HG03575 (cell line): ENCODE results near the gene CRIP3.
"Not testable (repeated sequence)": the region's sequence is repeated elsewhere in the genome, so short reads cannot be mapped to it uniquely, and the experiment has no call there.

Experiments used
- ATAC-seq: cut with Tn5 transposase; IDR thresholded peaks from one replicate; pipeline ENCODE4 v1.9.1; 2021; ENCODE audit not compliant: unreplicated experiment, insufficient number of reproducible peaks, low FRiP score; ENCODE audit errors: extremely low read depth

The CRIP3 gene, protein sequence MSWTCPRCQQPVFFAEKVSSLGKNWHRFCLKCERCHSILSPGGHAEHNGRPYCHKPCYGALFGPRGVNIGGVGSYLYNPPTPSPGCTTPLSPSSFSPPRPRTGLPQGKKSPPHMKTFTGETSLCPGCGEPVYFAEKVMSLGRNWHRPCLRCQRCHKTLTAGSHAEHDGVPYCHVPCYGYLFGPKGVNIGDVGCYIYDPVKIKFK

DNA sequence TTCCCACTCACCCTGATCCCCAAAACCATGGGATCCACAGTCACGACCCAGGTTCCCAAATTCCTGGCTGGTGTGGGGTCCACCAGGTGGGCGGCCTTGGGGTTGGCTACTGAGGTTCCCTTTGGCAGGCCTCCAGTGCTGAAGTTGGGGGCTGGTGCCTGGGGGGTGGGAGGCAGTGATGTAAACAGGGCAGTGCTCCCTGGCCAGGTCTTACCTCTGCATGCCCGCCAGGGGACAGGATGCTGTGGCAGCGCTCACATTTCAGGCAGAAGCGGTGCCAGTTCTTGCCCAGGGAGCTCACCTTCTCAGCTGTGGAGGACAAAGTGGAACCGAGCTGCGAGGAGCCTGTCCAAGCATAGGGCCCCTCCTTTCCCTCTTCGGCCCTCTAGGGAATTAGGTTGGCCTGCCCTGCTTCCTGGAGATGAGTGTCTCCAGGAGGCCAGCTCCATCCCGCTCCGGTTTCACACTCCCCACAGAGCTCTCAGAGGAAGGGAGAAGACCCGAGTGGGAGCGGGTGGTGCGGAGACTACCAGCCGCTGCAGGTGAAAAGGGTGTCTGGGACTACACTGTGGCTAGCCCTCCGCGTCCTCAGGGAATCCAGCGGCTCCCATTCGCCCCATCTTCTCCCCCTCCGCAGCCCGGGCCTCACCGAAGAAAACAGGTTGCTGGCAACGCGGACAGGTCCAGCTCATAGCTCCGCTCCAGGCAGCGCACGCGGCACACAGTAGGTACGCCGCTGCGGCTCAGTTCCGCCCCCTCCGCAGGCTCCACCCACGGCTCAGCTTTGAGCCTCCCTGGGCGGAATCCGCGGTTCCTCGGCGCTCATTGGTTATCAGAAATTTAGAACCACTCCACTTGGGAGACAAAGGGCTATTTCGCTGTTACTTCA lies at the start of gene CRIP3:
TSS of gene CRIP3 (minus strand) at position 726 of the 889 bp plus-strand sequence. CDS start at position 692, 34 bp downstream.
- no peak for ATAC-seq

DNA sequence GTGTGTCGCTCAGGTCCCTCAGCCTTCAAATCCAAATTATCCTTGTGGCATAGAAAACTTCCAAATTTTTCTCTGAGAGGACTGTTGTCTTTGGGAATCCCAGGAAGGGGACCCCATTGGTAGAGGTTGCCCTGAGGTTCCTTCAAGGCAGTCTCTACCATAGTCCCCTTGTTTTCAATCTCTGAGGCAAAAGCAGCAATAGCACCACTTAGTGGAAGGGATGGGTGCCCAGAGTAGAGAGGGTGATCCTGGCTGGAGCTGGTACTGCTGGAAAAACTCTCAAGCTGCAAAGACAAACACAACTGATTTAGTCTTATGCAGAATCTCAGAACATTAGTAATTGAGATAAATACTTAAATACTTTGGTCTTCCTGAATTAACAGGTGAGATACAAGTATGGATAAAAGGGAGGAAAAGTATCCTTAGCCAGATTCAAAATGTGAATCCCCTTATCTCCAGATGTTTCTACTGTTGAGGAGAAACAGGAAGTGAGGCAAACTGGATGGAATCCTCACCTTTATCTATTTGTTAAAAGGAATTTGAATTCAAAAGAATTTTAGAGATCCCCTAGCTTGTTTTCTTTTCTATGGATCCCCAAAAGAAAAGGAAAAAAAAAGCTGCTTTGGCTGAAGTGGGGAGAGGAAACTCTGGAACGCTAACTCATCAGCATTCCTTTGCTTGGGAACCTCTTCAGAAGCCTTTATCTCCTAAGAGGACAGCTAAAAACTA lies 47.4 kb upstream of the CRIP3 start:
- ATAC-seq, result no peak

DNA sequence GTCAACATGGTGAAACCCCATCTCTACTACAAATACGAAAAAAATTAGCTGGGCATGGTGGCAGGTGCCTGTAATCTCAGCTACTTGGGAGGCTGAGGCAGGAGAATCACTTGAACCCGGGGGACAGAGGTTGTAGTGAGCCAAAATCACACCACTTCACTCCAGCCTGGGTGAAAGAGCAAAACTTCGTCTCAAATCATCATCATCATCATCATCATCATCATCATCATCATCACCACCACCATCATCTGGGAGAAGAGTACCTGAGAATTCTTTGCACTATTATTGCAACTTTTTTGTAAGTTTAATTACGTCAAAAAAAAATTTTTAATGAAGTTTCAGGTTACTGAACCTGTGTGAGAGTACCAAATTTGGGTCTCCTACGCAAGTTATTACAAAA lies 43.3 kb upstream of the CRIP3 start:
- not testable (repeated sequence) for ATAC-seq

DNA sequence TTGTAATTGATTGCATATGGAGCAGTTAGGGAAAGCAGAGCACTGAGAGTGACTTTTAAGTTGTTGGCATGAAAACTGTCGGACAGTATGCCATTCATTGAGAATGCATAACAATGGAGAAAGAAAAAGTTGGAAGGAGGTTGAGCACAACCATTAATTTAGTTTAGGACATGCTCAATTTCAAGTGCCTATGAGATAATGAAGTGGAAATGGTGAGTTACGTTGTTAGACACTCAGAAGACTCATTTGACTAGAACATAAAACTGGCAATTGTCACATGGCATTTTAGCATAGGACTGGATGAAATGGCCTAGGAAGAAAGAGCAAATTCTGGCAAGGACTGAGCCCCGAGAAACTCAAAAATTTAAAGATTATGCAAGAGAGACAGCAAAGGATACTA lies 38.8 kb upstream of the CRIP3 start:
- ATAC-seq, result no peak

DNA sequence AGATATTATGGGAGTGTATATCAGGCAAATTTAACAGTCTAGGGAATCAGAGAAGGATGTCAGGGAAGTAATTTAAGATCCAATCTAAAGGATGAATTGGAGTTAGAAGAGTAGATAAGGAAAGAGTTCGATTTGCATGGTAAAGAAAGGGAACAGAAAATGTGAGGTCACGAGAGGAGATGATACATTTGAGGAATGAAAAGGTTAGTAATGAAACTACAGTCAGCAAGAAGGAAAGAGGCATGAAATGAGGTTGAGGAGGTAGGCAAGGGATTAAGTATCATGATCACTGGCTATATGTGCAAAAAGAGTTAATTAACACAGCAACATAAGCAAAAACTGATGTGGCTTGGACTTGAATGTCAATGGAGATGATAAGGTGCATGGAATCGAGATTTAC lies 38.4 kb upstream of the CRIP3 start:
- ATAC-seq, result no peak

DNA sequence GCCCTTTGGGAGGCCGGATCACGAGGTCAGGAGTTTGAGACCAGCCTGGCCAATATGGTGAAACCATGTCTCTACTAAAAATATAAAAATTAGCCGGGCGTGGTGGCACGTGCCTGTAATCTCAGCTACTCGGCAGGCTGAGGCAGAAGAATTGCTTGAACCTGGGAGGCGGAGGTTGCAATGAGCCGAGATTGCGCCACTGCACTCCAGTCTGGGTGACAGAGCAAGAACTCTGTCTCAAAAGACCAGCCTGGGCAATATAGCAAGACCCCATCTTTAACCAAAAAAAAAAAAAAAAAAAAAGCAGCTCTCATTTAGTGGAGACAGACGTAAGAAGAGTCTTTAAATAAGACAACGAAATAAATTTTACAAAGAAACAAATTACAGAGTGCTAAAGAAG lies 37.6 kb upstream of the CRIP3 start:
- ATAC-seq, result not testable (repeated sequence)

DNA sequence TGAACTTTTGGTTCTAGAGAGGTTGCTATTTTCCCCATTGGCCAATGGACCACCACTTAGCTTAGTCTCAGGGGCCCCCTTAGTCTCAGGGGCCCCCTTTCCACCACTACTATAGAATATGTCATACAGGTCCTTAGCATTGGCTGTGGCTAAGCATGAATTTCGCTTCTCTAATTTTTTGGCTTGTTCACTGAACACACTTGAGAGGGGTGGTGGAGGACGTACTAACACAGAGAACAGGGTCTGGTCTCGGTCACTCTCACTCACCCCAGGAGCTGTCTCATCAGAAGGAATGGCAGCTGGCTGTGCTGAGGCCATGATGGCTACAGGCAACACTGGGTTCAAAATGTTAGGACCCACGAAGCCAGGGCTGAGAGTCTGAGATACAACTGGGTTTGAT lies 30.5 kb upstream of the CRIP3 start:
- no peak for ATAC-seq

DNA sequence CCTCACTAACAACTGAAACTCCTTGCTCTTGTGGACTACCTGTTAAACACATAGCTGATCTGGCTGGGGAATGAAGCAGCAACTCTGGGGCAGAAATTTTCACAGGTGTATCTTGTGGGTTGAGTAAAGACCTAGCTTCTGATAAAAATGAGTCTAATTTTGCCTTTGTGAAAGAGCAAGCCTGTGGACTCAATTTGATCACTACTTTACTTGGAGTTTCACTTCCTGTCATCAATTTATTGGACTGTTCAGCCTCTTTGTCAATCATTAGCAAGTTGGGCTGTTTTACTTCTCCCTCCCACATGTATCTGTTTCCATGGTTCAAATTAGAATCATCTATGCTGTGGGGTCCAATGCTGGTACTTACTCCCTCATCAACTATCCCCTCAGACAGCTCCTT lies 29.6 kb upstream of the CRIP3 start:
- ATAC-seq, result no peak

DNA sequence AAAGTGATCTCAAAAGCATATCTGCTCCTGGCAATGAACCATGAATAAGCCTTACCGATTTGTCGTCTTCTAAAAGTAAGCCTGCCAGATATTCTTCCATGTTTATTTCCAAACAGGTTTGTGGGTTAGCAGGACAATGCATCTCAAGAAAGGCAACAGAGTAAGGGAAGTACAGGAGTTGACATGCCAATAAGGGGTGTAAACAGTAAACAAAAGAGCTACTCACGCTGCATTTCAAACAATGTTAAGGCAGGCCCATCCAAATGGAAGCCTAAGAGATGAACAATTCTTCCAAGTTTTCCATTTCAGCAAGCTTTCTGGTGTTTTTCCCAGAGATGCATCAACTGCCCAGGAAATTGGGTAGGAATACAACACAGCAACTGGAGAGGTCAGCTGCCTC lies 27.8 kb upstream of the CRIP3 start:
- no peak for ATAC-seq

DNA sequence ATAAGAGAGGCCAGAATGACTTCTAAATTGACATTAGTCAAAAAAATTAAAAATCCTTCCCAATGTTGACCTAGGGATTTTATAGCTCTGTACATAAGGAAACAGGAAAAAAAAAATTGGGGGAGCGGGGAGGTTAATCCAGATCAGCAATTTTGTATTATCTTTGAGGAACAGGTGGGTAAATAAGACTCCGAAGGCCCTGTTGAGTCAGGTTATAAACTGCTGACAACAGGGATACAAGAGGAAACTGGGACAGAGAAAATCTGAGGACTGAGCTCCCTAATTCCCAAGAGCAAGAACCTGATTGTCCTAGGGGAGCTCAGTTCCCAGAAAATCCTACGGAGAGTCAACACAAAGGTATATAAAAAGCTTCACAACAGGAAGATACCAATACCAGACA lies 26.8 kb upstream of the CRIP3 start:
- no peak for ATAC-seq

DNA sequence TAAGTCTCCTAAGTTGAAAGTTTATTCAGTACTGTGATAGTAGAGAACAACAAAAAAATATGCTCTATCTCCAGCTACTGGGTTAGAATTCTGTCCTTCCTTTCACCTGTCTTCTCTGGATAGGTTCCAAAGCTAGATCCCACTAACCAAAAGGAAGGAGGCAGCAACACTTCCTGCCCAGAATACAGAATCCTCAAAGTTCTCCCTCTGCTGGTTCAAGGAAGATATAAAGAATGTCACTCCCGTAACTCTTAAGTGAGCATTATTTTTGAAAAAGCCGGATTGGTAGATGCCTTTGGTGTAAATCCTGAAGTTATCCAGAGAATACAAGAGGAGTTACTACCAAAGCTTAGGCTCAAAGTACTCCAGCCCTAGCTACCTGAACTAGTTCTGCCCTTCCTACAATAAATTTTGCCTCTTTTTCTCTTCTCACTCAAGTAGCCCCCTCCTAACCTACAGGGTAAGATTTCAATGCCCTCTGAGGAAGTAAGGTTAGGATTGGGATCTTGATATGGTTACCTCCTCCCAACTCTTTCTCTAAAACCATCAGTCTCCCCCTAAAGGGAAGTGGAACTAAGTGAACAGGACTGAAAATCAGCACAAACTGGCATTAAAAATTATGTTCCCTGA lies 26.0 kb upstream of the CRIP3 start:
- no peak for ATAC-seq

DNA sequence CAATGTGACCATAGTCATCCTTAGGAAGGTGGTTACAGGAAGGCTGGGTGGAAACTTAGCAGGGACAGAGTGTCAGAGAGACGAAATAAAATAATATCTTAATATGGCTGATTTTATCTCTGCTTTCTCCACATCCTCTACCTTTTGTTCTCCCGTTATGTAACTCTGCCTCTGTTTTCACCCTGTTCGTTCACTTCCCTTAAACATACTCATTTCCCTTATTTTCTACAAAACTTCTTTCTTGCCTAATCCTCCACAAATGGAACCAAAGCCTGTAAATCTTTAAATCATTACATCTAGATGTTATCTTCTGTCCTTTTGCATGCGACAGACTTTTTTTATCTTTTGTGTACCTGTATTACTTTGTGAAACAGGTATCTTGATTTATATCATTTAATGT lies 23.3 kb upstream of the CRIP3 start:
- ATAC-seq, result no peak

DNA sequence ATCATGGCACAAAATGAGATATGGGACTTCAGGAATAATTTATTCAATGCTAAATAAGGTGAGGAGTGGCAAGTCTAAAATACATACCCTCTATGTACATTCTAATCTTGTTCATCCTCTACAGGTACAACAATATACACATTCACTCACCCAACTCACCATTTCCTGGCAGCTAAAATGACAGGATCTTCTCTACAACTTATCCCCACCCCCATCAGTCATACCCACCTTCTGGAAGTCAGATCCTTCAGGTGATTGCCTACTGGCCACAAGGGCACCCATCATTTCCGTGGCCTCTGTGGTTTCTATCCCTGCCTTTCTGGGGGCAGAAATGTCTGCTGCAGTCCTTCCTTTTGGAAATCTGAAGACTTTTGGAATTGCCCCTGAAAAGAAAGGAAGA lies 22.8 kb upstream of the CRIP3 start:
- ATAC-seq, result no peak

DNA sequence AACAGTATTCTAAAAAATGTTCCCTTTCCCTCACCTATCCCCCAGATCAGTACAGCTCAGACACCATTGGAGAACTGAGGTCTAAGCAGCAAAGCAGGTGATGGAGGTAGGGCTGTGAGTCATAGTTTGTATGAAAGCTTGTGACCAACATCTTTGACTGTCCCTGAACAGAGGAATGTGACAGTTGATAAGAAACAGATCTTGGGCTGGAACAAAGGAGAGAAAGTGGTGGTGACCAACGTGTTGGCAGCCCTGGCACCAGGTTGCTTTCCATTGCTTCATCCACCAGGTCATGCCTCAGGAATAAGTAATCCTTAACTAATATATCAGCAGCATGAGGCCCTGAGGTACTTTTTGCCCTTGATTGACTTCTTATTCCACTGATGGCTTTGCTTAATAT lies 19.9 kb upstream of the CRIP3 start:
- ATAC-seq, result no peak

DNA sequence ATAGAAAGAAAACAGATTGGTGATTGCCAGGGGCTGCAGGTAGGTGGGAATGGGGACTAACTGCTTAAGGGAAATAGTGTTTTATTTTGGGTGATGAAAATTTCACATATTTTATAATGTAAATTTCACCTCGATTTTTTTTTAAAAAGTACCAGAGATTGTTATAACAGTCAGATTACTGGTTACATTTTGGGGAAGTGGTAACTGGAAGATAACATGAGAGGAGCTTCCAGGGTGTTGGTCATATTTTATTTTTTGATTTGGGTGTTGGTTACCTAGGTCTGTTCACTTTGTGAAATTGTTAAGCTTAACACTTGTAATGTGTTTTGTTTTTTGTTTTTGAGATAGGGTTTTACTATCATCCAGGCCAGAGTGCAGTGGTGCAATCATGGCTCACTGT lies 17.2 kb upstream of the CRIP3 start:
- no peak for ATAC-seq

DNA sequence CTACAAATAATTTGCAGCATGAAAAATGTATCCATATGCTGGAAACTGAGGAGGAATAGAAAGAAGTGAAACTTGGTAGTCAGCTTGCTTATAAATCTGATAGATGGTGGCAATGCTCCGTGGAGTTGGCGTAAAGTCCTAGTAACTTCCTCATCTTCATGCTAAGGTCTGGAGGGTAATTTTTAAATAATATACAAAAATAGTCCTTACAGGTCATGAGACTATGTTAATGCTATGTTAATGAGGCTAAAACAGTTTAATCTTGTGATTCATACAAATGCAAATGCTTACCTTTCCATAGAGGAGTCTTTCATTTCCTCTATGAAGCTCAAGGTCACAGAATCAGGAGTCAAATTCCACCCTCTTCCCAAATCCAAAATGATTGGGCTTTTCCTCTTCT lies 9.4 kb upstream of the CRIP3 start:
- no peak for ATAC-seq

DNA sequence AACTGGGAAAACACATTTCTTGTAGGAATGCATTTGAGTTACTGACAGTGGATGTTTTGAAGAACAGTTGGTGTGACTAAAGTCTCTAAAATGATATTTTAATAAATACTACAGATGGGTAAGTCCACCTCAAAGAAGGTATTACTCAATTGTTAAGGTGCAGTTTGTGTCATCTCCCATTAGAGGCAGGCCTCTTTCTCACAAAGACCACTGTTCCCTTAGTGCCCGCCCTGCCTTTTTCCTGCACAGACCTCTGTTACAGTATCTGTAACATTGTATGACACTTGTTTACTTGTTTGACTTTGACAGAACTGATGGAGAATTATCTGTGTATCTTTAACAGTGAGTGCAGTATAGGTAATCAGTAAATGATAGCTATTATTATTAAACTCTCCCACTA lies 5.2 kb upstream of the CRIP3 start:
- no peak for ATAC-seq

DNA sequence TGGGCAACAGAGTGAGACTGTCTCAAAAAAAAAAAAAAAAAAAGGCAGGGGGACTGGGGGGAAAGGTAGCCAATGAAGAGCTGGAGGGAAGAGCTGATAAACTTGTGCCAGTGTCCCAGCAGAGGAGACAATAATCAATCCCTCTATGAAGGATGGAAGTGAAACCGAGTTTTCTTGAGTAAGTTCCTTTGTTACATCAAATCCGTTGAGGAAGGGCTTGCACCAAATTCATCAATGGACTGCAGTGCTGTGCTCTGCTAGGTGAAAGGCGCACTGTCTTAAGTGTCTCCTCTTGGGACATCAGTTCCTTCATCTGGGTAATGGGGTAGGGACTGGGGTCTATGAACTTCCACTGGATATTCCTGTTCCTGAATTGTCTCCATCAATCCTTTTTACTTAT lies 3.0 kb upstream of the CRIP3 start:
- no peak for ATAC-seq

DNA sequence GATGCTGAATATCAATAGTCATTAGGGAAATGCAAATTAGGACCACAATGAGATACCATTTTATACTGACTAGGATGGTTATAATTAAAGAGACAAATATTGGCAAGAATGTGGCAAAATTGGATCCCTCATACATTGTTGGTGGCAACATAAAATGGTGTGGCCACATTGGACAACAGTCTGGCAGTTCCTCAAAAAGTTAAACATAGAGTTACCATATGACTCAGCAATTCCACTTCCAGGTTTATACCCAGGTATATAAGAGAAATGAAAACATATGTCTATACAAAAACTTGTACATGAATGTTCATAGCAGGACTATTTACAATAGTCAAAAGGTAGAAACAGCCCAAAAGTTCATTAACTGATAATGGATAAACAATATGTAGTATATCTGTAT lies 2.0 kb upstream of the CRIP3 start:
- ATAC-seq, result no peak

DNA sequence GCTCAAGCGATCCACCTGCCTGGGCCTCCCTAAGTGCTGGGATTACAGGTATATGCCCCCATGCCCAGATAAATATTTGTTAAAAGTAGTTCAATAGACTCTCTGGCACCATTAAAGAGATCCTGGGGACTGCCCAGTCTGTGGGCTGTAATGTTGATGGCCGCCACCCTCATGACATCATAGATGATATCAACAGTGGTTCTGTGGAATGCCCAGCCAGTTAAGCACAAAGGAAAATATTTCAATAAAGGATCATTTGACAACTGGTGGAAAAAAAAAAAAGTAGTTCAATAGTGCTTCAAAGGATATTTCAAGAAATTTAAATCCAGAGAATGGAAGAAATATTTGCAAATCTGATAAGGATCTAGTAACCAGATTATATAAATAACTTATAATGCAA lies 1.5 kb upstream of the CRIP3 start:
- no peak for ATAC-seq
